Ectodermal cell (in vitro differentiated cells): ENCODE results near the gene MUC12.
"Not testable (repeated sequence)": the region's sequence is repeated elsewhere in the genome, so short reads cannot be mapped to it uniquely, and the experiment has no call there.

ENCODE experiments used
- H3K27ac ChIP-seq: 2 replicates; pipeline ENCODE4 v1.7.0; 2013; ENCODE audit warnings: mild to moderate bottlenecking, low read depth, low read length; ENCODE audit not compliant: insufficient read depth, poor library complexity, severe bottlenecking
- H3K27me3 ChIP-seq: 2 replicates; pipeline ENCODE4 v1.7.0; 2013; ENCODE audit warnings: mild to moderate bottlenecking, low read length; ENCODE audit not compliant: insufficient read depth, control insufficient read depth, poor library complexity, severe bottlenecking
- H3K36me3 ChIP-seq: one replicate; pipeline ENCODE4 v1.7.0; 2013; ENCODE audit warnings: low read length; ENCODE audit not compliant: control insufficient read depth, insufficient read depth
- H3K4me1 ChIP-seq: one replicate; pipeline ENCODE4 v1.7.0; 2013; ENCODE audit warnings: low read length; ENCODE audit not compliant: control insufficient read depth, insufficient read depth
- H3K4me3 ChIP-seq: 2 replicates; pipeline ENCODE4 v1.7.0; 2013; ENCODE audit warnings: low read depth, low read length, control low read depth; ENCODE audit not compliant: insufficient read depth
- H3K9me3 ChIP-seq: 2 replicates; pipeline ENCODE4 v1.7.0; 2013; ENCODE audit warnings: mild to moderate bottlenecking, low read length, moderate library complexity; ENCODE audit not compliant: control insufficient read depth
- WGBS, 2 experiments: methylation state at CpG; one replicate each; pipeline ENCODE4 v1.1.7; 2013; ENCODE audit warnings: missing lambda C conversion rate in 2 of 2; 5-methylcytosine and 5-hydroxymethylcytosine counted together

Gene MUC12

GRCh38 chr7:100967292-100967863 lies 2.0 kb upstream of the MUC12 start:
- Histone ChIP-seq H3K4me1 (peaks cover 11% of the 10 kb centered on the region), H3K4me3 (no peak overlapping the region), H3K27me3 (peaks cover 56% of the 10 kb centered on the region), H3K9me3 (no peaks in the 10 kb centered on the region), H3K36me3 (no peaks in the 10 kb centered on the region), H3K27ac (no peak overlapping the region)
- WGBS, 2 experiments: 60 to 61% methylated on average over 13 of the region's 13 CpGs

- H3K27me3 ChIP-seq: peaks cover 56% of the 10 kb centered on the region
- no peaks in the 10 kb centered on the region for H3K36me3 ChIP-seq
- no peak overlapping the region for H3K4me3 ChIP-seq
- H3K9me3 ChIP-seq: no peaks in the 10 kb centered on the region
- H3K27ac ChIP-seq: no peak overlapping the region
- 20 to 26% methylated on average over 6 of the region's 6 CpGs for WGBS, 2 experiments
- H3K4me1 ChIP-seq: peaks cover 11% of the 10 kb centered on the region
Observed at GRCh38 chr7:100968031-100968430, 1.3 kb upstream of the MUC12 start.

DNA sequence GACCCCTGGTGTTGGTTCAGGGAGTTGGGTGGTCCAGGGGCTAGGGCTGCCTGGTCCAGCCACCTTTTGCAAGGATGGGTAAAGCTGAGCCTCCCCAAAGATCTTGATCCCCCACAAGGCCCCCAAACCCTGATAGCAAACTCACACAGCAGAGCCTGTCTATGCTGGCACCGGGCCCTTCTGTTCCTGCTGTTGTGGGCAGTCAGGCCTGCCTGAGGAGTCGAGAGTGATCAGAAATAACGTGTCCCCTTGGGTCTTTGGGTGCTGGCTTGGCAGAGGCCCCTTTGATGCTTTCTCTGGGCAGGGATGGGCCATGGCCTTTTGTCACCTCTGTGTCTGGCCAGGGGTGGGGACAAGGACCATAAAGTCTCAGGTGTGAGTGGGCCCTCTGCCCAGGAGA lies 715 bp upstream of the MUC12 start:
- H3K9me3 ChIP-seq: no peaks in the 10 kb centered on the region
- no peaks in the 10 kb centered on the region for H3K36me3 ChIP-seq
- H3K4me1 ChIP-seq: peaks cover 11% of the 10 kb centered on the region
- H3K27ac ChIP-seq: no peak overlapping the region
- H3K4me3 ChIP-seq: no peak overlapping the region
- H3K27me3 ChIP-seq: peaks cover 52% of the 10 kb centered on the region
- 58 to 59% methylated on average over 3 of the region's 3 CpGs for WGBS, 2 experiments

- Histone ChIP-seq H3K4me3 (no peak overlapping the region), H3K9me3 (no peaks in the 10 kb centered on the region), H3K27ac (no peak overlapping the region), H3K36me3 (no peaks in the 10 kb centered on the region), H3K27me3 (peaks cover 25% of the 10 kb centered on the region), H3K4me1 (peaks cover 8% of the 10 kb centered on the region)
- WGBS, 2 experiments: 65% methylated on average over 14 of the region's 14 CpGs
Observed at GRCh38 chr7:100971111-100972001, 2.0 kb downstream of the MUC12 start.

DNA sequence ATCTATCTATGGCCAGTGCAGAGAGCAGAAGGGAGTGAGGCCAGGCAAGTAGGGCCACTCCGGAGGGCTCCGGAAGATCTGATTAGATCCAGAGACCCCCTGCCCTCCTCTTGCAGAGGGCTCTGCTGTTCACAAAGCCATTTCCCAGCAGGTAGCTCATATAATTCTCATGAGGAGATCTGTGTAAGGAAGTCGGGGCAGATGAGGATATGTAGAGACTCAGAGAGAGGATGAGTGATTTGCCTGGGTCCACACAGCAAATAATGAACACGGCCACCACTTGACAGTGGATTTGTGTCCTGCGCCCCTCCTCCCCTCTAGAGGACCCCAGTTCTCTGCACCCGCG lies 2.6 kb downstream of the MUC12 start:
- 63 to 68% methylated on average over 7 of the region's 7 CpGs for WGBS, 2 experiments
- H3K27me3 ChIP-seq: peaks cover 19% of the 10 kb centered on the region
- H3K4me1 ChIP-seq: peaks cover 3% of the 10 kb centered on the region
- H3K36me3 ChIP-seq: no peaks in the 10 kb centered on the region
- no peak overlapping the region for H3K4me3 ChIP-seq
- H3K9me3 ChIP-seq: no peaks in the 10 kb centered on the region
- no peak overlapping the region for H3K27ac ChIP-seq

DNA sequence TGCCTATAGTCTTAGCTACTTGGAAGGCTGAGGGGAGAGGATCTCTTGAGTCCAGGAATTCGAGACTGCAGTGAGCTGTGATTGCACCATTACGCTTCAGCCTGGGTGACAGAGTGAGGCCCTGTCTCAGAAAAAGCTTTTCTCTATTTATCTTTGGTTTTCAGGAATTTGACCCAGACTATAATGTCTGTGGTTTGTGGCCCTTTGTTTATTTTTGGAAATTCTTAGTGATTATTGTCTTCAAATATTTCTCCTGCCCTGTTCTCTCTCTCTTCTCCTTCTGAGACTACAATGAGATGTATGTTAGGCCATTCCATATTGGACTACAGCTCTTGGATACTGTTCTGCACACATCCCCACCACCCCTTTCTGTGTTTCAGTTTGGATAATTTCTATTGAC lies 4.7 kb downstream of the MUC12 start:
- Histone ChIP-seq H3K36me3 (no peaks in the 10 kb centered on the region), H3K9me3 (no peaks in the 10 kb centered on the region), H3K4me3 (no peak overlapping the region), H3K27ac (no peak overlapping the region), H3K27me3 (no peaks in the 10 kb centered on the region), H3K4me1 (no peaks in the 10 kb centered on the region)
- WGBS, 2 experiments: 91 to 94% methylated on average over 2 of the region's 2 CpGs

- Histone ChIP-seq H3K27me3 (no peaks in the 10 kb centered on the region), H3K4me3 (no peak overlapping the region), H3K36me3 (no peaks in the 10 kb centered on the region), H3K27ac (no peak overlapping the region), H3K9me3 (no peaks in the 10 kb centered on the region), H3K4me1 (no peaks in the 10 kb centered on the region)
- WGBS, 2 experiments: 86 to 88% methylated on average over 3 of the region's 3 CpGs
Observed at GRCh38 chr7:100975371-100975821, 6.0 kb downstream of the MUC12 start.

- WGBS, 2 experiments: 88 to 91% methylated on average over 4 of the region's 4 CpGs
Observed at GRCh38 chr7:100978300-100978699, 8.9 kb downstream of the MUC12 start.

DNA sequence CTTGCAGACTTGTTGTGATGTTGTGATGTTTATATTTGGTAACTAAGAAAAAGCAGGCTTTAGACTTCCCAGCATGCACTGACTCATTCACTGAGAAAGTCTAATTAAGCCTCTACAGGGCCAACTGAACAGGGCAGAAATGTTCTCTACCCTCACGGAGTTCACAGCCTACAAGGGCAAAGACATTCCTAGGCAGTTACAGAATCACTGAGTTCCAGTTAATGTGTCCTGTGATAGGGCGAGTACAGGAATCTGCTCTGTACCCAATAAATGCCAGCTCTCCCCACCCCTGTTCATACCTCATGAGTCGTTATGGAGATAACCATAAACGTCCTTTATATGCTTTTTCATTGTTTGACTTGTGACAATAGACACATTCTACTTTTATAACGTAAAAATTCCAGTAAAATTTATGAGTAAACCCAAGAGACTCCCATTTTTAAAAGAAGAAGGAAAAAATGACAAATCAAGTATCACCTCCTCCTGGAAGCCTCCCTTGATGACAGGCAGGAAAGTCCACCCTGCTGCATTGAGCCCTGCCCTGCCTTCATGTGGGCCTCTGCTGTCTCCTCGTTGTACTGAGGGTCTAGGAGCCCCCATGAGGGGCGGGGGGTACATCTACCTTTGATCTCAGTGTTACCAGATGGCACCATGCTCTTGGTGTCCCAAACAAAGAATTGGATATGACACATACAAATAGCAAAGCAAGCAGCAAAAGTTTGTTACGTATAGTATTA lies 14.3 kb downstream of the MUC12 start:
- Histone ChIP-seq H3K27ac (no peak overlapping the region), H3K36me3 (no peaks in the 10 kb centered on the region), H3K9me3 (no peaks in the 10 kb centered on the region), H3K4me1 (no peaks in the 10 kb centered on the region), H3K4me3 (no peak overlapping the region), H3K27me3 (no peaks in the 10 kb centered on the region)
- whole genome bisulfite sequencing, 2 experiments: 85 to 89% methylated on average over 8 of the region's 8 CpGs

More at GRCh38 chr7:100978300-100978699, 8.9 kb downstream of the MUC12 start:
- H3K36me3 ChIP-seq: no peaks in the 10 kb centered on the region
- H3K27ac ChIP-seq: no peak overlapping the region
- H3K9me3 ChIP-seq: no peaks in the 10 kb centered on the region
- no peaks in the 10 kb centered on the region for H3K4me1 ChIP-seq
- H3K27me3 ChIP-seq: no peaks in the 10 kb centered on the region
- H3K4me3 ChIP-seq: no peak overlapping the region

DNA sequence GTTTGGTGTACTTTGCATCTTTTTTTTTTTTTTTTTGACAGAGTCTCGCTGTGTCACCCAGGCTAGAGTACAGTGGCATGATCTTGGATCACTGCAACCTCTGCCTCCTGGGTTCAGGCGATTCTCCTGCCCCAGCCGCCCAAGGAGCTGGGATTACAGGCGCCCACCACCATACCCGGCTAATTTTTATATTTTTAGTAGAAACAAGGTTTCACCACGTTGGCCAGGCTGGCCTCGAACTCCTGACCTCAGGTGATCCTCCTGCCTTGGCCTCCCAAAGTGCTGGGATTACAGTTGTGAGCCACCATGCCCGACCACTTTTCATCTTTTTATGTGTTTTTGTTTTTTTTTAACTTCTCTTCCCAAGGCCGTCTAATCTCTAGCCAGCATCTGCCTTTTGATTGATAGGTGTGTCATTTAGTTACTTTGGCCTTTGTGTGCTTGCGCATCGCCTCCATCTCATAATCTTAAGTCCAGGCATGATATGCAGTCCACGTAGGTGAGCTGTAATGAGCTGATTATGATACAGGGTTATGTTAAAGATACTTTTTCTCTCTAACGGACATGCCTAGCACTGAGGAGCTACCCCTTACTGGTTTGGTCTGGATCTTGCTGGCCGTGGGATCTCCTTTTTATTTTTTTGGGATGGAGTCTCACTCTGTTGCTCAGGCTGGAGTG lies 15.0 kb downstream of the MUC12 start:
- 92 to 93% methylated on average over 14 of the region's 14 CpGs for WGBS, 2 experiments
- H3K27ac ChIP-seq, H3K4me3 ChIP-seq: not testable (repeated sequence)

More for the DNA sequence above, 15.0 kb downstream of the MUC12 start:
- H3K36me3 ChIP-seq, H3K27me3 ChIP-seq, H3K4me1 ChIP-seq, H3K9me3 ChIP-seq: not testable (repeated sequence)
